RCC 7860 (cell line): ENCODE measurements around the gene NHERF1.

ENCODE experiments used
- DNase-seq: peaks from one replicate; pipeline ENCODE4 v3.0.0-alpha.2; 2015; ENCODE audit warnings: low spot score
- FAIRE-seq: peaks from 2 replicates; lab custom pipeline; 2012; peaks lifted over from hg19 to GRCh38; lab: Jason Lieb, UNC

Gene NHERF1

GRCh38 chr17:74748529-74749278 is at the start of gene NHERF1:
TSS of gene NHERF1 (plus strand) at chr17:74748628. CDS start at chr17:74748847, 219 bp downstream.
- FAIRE-seq (no peak), DNase-seq (peak; percentile 80)

- FAIRE-seq: no peak
- no peak for DNase-seq
These were observed 49.2 kb upstream of the NHERF1 start for GRCh38 chr17:74699236-74699635.

- DNase-seq: no peak
- FAIRE-seq: no peak
These were observed 46.1 kb upstream of the NHERF1 start for GRCh38 chr17:74702116-74702871.

DNA sequence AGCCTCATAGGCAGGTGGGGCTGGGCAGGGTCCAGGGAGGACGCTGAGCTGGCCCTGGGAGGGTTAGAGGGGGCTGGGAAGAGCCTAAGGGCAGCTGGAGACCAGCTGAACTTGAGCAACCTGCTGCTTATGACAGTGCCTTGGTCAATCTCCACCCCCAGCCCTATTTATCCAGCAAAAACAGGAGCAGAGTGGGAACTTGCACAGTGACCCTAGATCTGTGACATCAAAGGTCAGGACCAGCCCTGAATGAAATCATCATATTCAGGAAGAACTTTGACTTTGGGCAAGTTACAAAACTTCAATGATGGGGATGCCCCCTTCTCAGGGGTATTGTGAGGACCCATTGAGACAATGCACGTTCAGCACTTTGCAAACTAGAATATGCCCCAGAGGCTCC is 45.1 kb upstream of the NHERF1 start:
- FAIRE-seq: no peak
- no peak for DNase-seq

- no peak for DNase-seq
- no peak for FAIRE-seq
These were observed 43.9 kb upstream of the NHERF1 start for GRCh38 chr17:74704544-74704943.

DNA sequence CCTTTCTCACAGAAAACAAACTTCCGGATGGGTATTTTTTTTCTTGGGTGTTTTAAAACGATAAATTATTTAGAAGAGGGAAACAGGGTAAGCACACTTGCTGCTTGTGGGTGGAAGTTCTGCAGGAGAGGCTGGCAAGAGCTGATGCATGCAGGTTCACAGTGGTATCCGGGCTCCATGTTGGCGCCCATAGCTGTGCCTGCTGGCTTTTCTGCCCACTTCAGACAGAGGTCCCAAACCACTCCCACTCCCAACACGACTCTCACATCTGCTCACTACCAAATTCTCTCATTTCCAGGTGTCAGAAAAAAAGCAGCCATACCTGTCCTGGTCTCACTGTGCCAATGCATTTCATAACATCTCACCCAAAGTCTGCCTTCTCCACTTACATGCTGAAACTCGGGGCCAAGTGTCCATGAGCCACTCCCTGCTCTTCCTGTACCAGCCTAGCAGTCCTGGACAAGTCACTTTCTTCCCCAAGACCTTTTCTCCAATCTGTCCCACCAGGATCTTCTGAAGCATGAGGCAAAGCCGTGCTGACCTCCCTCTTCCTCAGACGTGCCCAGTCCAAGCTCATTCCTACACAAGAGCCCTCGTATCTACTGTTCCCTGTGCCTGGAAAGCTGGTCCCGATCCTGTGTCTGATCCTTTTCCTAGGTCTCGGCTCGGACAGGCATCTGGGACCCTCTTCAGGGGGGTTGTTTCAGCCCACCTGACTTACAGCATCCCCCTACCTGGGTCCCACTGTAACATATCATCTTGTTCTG is 37.2 kb upstream of the NHERF1 start:
- FAIRE-seq: no peak
- DNase-seq: no peak

- DNase-seq (no peak), FAIRE-seq (no peak)
These were observed 36.1 kb upstream of the NHERF1 start for GRCh38 chr17:74712301-74712700.

- no peak for FAIRE-seq
- DNase-seq: no peak
These were observed 35.7 kb upstream of the NHERF1 start, which contains the start of gene CD300LF for GRCh38 chr17:74712756-74713155. TSS of gene CD300LF (minus strand) at chr17:74712923. CDS start at chr17:74712866, 57 bp downstream.

DNA sequence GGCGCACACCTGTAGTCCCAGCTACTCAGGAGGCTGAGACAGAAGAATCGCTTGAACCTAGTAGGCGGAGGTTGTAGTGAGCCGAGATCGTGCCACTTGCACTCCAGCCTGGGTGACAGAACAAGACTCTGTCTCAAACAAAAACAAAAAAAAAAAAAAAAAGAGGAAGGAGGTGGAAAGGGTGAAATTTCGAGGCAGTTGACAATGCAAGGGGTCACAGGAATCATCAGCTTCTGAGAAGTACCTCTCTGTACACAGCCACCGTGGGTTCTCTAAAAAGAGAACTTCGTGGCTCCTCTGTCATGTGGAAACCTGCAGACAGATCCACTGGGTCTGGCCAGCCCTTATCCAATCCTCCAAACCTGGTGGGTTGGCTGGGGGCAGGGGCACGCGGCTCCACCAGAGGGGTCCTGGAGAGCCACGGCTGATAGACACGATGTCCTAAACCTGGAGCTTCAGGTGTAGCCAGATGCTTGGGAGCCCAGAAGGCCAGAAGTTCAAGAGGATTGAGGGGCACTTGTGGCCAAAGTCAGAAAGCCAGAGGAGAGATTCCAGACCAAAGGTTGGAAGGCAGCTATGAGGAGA is 35.2 kb upstream of the NHERF1 start:
- FAIRE-seq (no peak), DNase-seq (no peak)

- no peak for DNase-seq
- FAIRE-seq: no peak
These were observed 33.3 kb upstream of the NHERF1 start for GRCh38 chr17:74715144-74715543.

GRCh38 chr17:74720506-74720905 is 27.9 kb upstream of the NHERF1 start:
- DNase-seq (no peak), FAIRE-seq (no peak)

DNA sequence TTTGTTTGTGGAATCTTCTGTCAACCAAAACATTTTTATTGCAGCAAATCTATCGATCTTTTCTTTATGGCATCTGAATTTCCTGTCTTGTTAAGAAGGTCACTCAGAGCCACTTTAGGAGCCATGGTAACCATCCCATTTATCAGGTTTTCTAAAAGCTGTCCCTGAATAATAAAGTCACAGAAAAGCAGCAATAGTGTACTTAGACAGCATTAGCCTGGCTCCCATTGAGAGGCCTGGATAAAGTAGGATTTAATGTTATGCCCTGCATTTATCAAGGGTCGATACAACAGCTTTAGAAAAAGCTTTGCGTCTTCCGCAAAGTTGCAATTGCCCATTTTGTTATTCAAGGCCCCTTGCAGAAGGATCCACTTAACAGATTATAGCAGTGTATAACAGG is 25.6 kb upstream of the NHERF1 start:
- DNase-seq: no peak
- no peak for FAIRE-seq

GRCh38 chr17:74723891-74724290 is 24.5 kb upstream of the NHERF1 start:
- FAIRE-seq (no peak), DNase-seq (no peak)

GRCh38 chr17:74725111-74725510 is 23.3 kb upstream of the NHERF1 start:
- FAIRE-seq: no peak

DNA sequence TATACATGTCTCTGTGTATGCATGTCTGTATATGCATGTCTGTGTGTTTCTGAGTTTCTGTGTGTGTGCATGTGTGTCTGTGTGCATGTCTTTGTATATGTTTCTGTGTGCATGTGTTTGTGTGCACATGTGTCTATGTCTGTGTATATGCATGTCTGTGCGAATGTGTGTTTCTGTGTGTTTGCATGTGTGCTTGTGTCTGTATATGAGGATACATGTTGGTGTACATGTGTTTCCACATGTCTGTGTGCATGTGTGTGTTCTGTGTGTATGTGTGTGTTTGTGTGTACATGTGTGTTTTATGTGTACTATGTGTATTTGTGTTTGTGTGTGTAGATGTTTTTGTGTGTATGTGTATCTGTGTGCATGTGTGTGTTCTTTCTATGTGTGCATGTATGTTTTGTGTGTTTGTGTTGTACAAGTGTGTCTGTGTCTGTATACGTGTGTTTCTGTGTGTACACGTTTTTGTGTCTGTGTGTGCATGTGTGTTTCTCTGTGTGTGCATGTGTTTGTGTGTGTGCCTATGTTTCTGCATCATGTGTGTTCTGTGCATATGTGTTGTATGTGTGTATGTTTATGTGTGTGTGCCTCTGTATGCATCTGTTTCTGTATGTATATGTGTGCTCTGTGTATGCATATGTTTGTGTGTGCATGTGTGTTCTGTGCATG is 20.3 kb upstream of the NHERF1 start:
- FAIRE-seq: no peak
- no peak for DNase-seq

More at GRCh38 chr17:74725111-74725510, 23.3 kb upstream of the NHERF1 start:
- no peak for DNase-seq

GRCh38 chr17:74728702-74729075 is 19.7 kb upstream of the NHERF1 start:
- DNase-seq (no peak), FAIRE-seq (no peak)

DNA sequence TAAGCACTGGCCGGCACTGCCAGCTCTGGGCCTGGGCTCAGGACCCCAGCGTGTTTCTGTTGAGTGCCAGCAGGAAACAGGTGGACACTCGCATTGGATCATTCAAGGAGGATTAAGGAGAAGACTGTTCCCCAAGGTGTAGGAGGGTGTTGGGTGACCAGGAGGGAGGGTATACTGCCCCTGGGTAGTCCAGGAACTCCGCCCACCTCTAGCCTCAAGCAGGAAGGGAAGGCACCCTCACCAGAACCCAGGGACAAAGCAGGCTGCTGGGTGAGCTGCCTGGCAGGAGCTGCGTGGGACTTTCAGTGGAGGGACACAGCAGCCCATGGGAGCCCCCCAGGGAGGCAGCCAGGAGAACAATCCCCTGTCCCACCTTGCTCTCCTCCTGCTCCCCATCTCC is 19.1 kb upstream of the NHERF1 start:
- DNase-seq (no peak), FAIRE-seq (no peak)

DNA sequence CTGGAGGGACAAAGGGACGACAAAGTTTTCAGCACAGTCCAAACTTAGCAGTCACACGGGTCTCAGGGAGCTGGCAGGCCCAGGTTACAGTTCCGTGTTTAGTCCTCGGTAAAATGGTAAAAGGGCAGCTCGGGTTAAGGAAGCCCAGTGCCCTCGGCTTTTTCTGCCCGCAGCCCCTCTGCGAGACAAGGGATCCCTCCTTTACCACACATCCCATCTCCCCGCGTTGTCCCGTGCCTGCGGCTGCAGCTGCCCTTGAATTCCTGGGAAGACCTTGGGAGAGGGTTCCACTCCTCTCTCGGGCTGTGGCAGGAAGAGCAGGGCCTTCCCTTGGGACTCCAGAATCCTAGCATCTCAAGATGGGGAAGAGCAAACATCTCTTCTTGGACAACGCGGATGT is 18.6 kb upstream of the NHERF1 start:
- DNase-seq: no peak
- no peak for FAIRE-seq

DNA sequence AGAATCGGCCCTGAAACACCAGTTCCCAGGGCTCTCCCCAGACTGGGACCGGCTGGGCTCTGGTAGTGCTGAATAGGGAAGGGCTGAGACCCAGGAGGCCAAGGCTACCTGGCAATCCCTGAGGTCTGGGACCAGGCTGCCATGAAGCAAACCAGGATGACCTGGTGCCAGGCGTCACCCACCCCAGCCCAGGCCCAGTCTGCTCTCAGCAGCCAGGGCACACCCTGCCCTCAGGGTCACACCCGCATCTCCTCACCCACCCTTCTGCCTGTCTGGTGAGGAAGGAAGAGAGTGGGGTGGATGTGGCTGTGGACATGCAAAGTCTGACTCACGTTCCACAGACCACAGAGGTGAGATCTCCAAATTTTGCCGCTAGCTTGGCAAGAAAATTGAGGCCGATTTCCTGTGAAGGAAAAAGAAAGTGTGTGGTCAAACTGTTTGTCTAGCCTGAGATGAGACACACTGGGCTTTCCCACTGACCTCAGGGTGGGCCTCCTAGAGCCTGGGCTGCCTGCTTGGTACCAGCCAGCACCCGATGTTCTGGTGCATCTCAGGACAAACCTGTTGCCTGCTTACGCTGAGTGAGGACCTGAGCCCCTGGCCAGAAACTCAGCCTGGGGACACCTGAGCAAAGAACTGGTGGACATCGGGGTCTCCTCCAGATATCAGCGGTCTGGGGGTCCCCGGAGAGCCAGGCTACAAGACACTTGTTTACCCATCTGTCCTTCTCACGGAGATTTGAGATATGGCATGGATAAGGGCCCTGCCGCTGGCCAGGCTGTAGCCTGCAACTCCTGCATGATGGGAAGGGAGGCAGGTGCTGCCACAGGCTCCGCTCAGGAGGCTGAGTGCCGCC is 17.7 kb upstream of the NHERF1 start:
- DNase-seq (no peak), FAIRE-seq (no peak)

GRCh38 chr17:74731347-74731605 is 17.2 kb upstream of the NHERF1 start:
- DNase-seq (no peak), FAIRE-seq (no peak)
